ENCODE results near the gene PTN. TPM values are rescaled to one million over a fixed set of nuclear protein-coding genes. Genes with fewer than 3 reads are reported as not detected.

The PTN gene
- total RNA-seq, 1 donor from 2014 or later, result 1.9 TPM

- DNase-seq (ENCODE audit: extremely low read depth, low read depth, low spot score), result no peak
Measured at GRCh38 chr7:137325927-137326326, 17.6 kb downstream of the PTN start.

- no peak for DNase-seq (ENCODE audit: extremely low read depth, low read depth, low spot score)
Measured at GRCh38 chr7:137324796-137325696, 18.5 kb downstream of the PTN start.

- DNase-seq (ENCODE audit: extremely low read depth, low read depth, low spot score), result no peak
Measured at GRCh38 chr7:137316648-137317353, 26.7 kb downstream of the PTN start.

- no peak for DNase-seq (ENCODE audit: extremely low read depth, low read depth, low spot score)
Measured at GRCh38 chr7:137313201-137313600, 30.3 kb downstream of the PTN start.

GRCh38 chr7:137306748-137307147 lies 36.8 kb downstream of the PTN start:
- DNase-seq (ENCODE audit: extremely low read depth, low read depth, low spot score), result no peak

GRCh38 chr7:137305901-137306621 lies 37.5 kb downstream of the PTN start:
- DNase-seq (ENCODE audit: extremely low read depth, low read depth, low spot score), result no peak

GRCh38 chr7:137304624-137305235 lies 38.8 kb downstream of the PTN start:
- DNase-seq (ENCODE audit: extremely low read depth, low read depth, low spot score), result no peak

- DNase-seq (ENCODE audit: extremely low read depth, low read depth, low spot score), result no peak
Measured at GRCh38 chr7:137304165-137304564, 39.4 kb downstream of the PTN start.

- DNase-seq (ENCODE audit: extremely low read depth, low read depth, low spot score), result no peak
Measured at GRCh38 chr7:137302081-137302480, 41.5 kb downstream of the PTN start.

GRCh38 chr7:137298464-137298794 lies 45.1 kb downstream of the PTN start:
- DNase-seq (ENCODE audit: extremely low read depth, low read depth, low spot score), result no peak

- no peak for DNase-seq (ENCODE audit: extremely low read depth, low read depth, low spot score)
Measured at GRCh38 chr7:137297551-137298463, 45.7 kb downstream of the PTN start.

GRCh38 chr7:137296576-137296975 lies 47.0 kb downstream of the PTN start:
- DNase-seq (ENCODE audit: extremely low read depth, low read depth, low spot score), result no peak

- no peak for DNase-seq (ENCODE audit: extremely low read depth, low read depth, low spot score)
Measured at GRCh38 chr7:137295739-137296324, 47.7 kb downstream of the PTN start.

GRCh38 chr7:137289101-137289500 lies 54.4 kb downstream of the PTN start:
- no peak for DNase-seq (ENCODE audit: extremely low read depth, low read depth, low spot score)

- DNase-seq (ENCODE audit: extremely low read depth, low read depth, low spot score), result no peak
Measured at GRCh38 chr7:137287651-137288258, 55.8 kb downstream of the PTN start.

- DNase-seq (ENCODE audit: extremely low read depth, low read depth, low spot score), result no peak
Measured at GRCh38 chr7:137283153-137283552, 60.4 kb downstream of the PTN start.

- DNase-seq (ENCODE audit: extremely low read depth, low read depth, low spot score), result no peak
Measured at GRCh38 chr7:137282043-137282442, 61.5 kb downstream of the PTN start.

- no peak for DNase-seq (ENCODE audit: extremely low read depth, low read depth, low spot score)
Measured at GRCh38 chr7:137276189-137276588, 67.3 kb downstream of the PTN start.

GRCh38 chr7:137272249-137272648 lies 71.3 kb downstream of the PTN start:
- no peak for DNase-seq (ENCODE audit: extremely low read depth, low read depth, low spot score)

Measured in glomerular endothelial cell (primary cell).